ENCODE measurements around the gene TTYH3. TPM values are rescaled to one million over a fixed set of nuclear protein-coding genes. Genes with fewer than 3 reads are reported as not detected.
A peak's percentile ranks its signal among the peaks of the same experiment; 100 is the strongest.
"Not testable (repeated sequence)": the region's sequence is repeated elsewhere in the genome, so short reads cannot be mapped to it uniquely, and the experiment has no call there.

Gene TTYH3
- total RNA-seq, 2 experiments from 2014 or later = 9.7 to 10.2 TPM

- ChIA-PET CTCF (interaction anchor here (0.6 to 2.3 kb wide), 2 partner anchors 44 to 203 kb away, joined by 3 to 10 read pairs; no protein-coding TSS in a partner anchor), POLR2A (no interaction called here)
- Mint-ChIP-seq H3K4me3 (no peak overlapping the region), H3K36me3 (ENCODE audit: low read depth) (no peaks in the 10 kb centered on the region), H3K27ac (no peak overlapping the region), H3K27me3 (peaks cover 23% of the 10 kb centered on the region), H3K4me1 (peaks cover 8% of the 10 kb centered on the region), H3K9me3 (no peaks in the 10 kb centered on the region)
- no peak for DNase-seq
Observed at GRCh38 chr7:2666588-2667250, 34.9 kb downstream of the TTYH3 start.

GRCh38 chr7:2667843-2668242, 36.1 kb downstream of the TTYH3 start:
- Mint-ChIP-seq H3K27ac (no peak overlapping the region), H3K9me3 (no peaks in the 10 kb centered on the region), H3K4me3 (no peak overlapping the region), H3K27me3 (peaks cover 23% of the 10 kb centered on the region), H3K4me1 (peaks cover 8% of the 10 kb centered on the region), H3K36me3 (ENCODE audit: low read depth) (no peaks in the 10 kb centered on the region)
- POLR2A ChIA-PET = no interaction called here
- DNase-seq = no peak
- CTCF ChIA-PET = interaction anchor here (7.3 kb wide), 1 partner anchor 42 kb away, joined by 117 read pairs; no protein-coding TSS in a partner anchor

GRCh38 chr7:2668401-2668800, 36.6 kb downstream of the TTYH3 start:
- POLR2A ChIA-PET = no interaction called here
- no peak overlapping the region for H3K27ac Mint-ChIP-seq

GRCh38 chr7:2670171-2670570, 38.4 kb downstream of the TTYH3 start:
- POLR2A ChIA-PET = interaction anchor here (1.9 kb wide), 1 partner anchor 40 kb away, joined by 18 read pairs; no protein-coding TSS in a partner anchor
- no peak overlapping the region for H3K27ac Mint-ChIP-seq
- DNase-seq = no peak
- peaks cover 32% of the 10 kb centered on the region for H3K27me3 Mint-ChIP-seq
- H3K4me3 Mint-ChIP-seq = no peak overlapping the region
- peaks cover 8% of the 10 kb centered on the region for H3K4me1 Mint-ChIP-seq
- no peaks in the 10 kb centered on the region for H3K36me3 Mint-ChIP-seq (ENCODE audit: low read depth)
- H3K9me3 Mint-ChIP-seq = no peaks in the 10 kb centered on the region
- CTCF ChIA-PET = interaction anchor here (0.6 to 7.3 kb wide), 14 partner anchors 11 to 190 kb away, joined by 3 to 117 read pairs (median 4); no protein-coding TSS in a partner anchor

More at GRCh38 chr7:2668401-2668800, 36.6 kb downstream of the TTYH3 start:
- no peak for DNase-seq
- Mint-ChIP-seq H3K4me3 (no peak overlapping the region), H3K36me3 (ENCODE audit: low read depth) (no peaks in the 10 kb centered on the region), H3K9me3 (no peaks in the 10 kb centered on the region), H3K27me3 (peaks cover 23% of the 10 kb centered on the region), H3K4me1 (peaks cover 8% of the 10 kb centered on the region)
- CTCF ChIA-PET = interaction anchor here (0.9 to 7.3 kb wide), 3 partner anchors 24 to 51 kb away, joined by 4 to 117 read pairs (median 5); no protein-coding TSS in a partner anchor

GRCh38 chr7:2670720-2671391, 39.1 kb downstream of the TTYH3 start:
- Mint-ChIP-seq H3K27ac (no peak overlapping the region), H3K36me3 (ENCODE audit: low read depth) (no peaks in the 10 kb centered on the region), H3K27me3 (peaks cover 32% of the 10 kb centered on the region), H3K4me1 (peaks cover 8% of the 10 kb centered on the region), H3K9me3 (no peaks in the 10 kb centered on the region), H3K4me3 (no peak overlapping the region)
- peak; percentile 71 for DNase-seq
- POLR2A ChIA-PET = interaction anchor here (1.6 to 1.9 kb wide), 2 partner anchors 29 to 39 kb away, joined by 5 to 18 read pairs; no protein-coding TSS in a partner anchor
- CTCF ChIA-PET = interaction anchor here (0.6 to 7.3 kb wide), 16 partner anchors 10 to 190 kb away, joined by 3 to 117 read pairs (median 4); no protein-coding TSS in a partner anchor

- peaks cover 24% of the 10 kb centered on the region for H3K27me3 Mint-ChIP-seq
Observed at GRCh38 chr7:2673214-2673613, 41.4 kb downstream of the TTYH3 start.

GRCh38 chr7:2673934-2674333, 42.1 kb downstream of the TTYH3 start:
- Mint-ChIP-seq H3K9me3 (no peaks in the 10 kb centered on the region), H3K4me1 (peaks cover 8% of the 10 kb centered on the region), H3K27me3 (peaks cover 22% of the 10 kb centered on the region), H3K4me3 (no peak overlapping the region), H3K27ac (no peak overlapping the region), H3K36me3 (ENCODE audit: low read depth) (no peaks in the 10 kb centered on the region)
- no peak for DNase-seq
- ChIA-PET POLR2A (no interaction called here), CTCF (interaction anchor here (0.7 to 7.3 kb wide), 2 partner anchors 8 to 36 kb away, joined by 3 to 117 read pairs; no protein-coding TSS in a partner anchor)

More at GRCh38 chr7:2673214-2673613, 41.4 kb downstream of the TTYH3 start:
- CTCF ChIA-PET = interaction anchor here (0.7 to 7.3 kb wide), 4 partner anchors 9 to 64 kb away, joined by 3 to 117 read pairs (median 12); no protein-coding TSS in a partner anchor
- H3K36me3 Mint-ChIP-seq (ENCODE audit: low read depth); DNase-seq; H3K27ac Mint-ChIP-seq; POLR2A ChIA-PET; H3K4me1 Mint-ChIP-seq; H3K4me3 Mint-ChIP-seq; H3K9me3 Mint-ChIP-seq: not testable (repeated sequence)

GRCh38 chr7:2675256-2675764, 43.5 kb downstream of the TTYH3 start:
- Mint-ChIP-seq H3K36me3 (ENCODE audit: low read depth) (no peaks in the 10 kb centered on the region), H3K27ac (no peak overlapping the region), H3K9me3 (no peaks in the 10 kb centered on the region), H3K27me3 (peaks cover 15% of the 10 kb centered on the region), H3K4me3 (no peak overlapping the region), H3K4me1 (peaks cover 5% of the 10 kb centered on the region)
- ChIA-PET CTCF (no interaction called here), POLR2A (no interaction called here)
- no peak for DNase-seq

GRCh38 chr7:2676576-2676975, 44.8 kb downstream of the TTYH3 start:
- CTCF ChIA-PET; H3K4me1 Mint-ChIP-seq; H3K4me3 Mint-ChIP-seq; DNase-seq; H3K9me3 Mint-ChIP-seq; H3K27me3 Mint-ChIP-seq; H3K36me3 Mint-ChIP-seq (ENCODE audit: low read depth); POLR2A ChIA-PET; H3K27ac Mint-ChIP-seq: not testable (repeated sequence)

- DNase-seq; H3K9me3 Mint-ChIP-seq; H3K4me1 Mint-ChIP-seq; H3K4me3 Mint-ChIP-seq; CTCF ChIA-PET; POLR2A ChIA-PET; H3K27ac Mint-ChIP-seq; H3K36me3 Mint-ChIP-seq (ENCODE audit: low read depth): not testable (repeated sequence)
- H3K27me3 Mint-ChIP-seq = peaks cover 17% of the 10 kb centered on the region
Observed at GRCh38 chr7:2678454-2678853, 46.7 kb downstream of the TTYH3 start.

GRCh38 chr7:2679135-2680127, 47.6 kb downstream of the TTYH3 start:
- CTCF ChIA-PET = interaction anchor here (0.8 to 8.6 kb wide), 2 partner anchors 31 to 199 kb away, joined by 4 to 53 read pairs; no protein-coding TSS in a partner anchor
- POLR2A ChIA-PET; H3K4me1 Mint-ChIP-seq; H3K9me3 Mint-ChIP-seq; DNase-seq; H3K4me3 Mint-ChIP-seq; H3K27ac Mint-ChIP-seq; H3K36me3 Mint-ChIP-seq (ENCODE audit: low read depth): not testable (repeated sequence)
- H3K27me3 Mint-ChIP-seq = peaks cover 11% of the 10 kb centered on the region

GRCh38 chr7:2680256-2680655, 48.5 kb downstream of the TTYH3 start:
- POLR2A ChIA-PET = interaction anchor here (2.0 kb wide), 1 partner anchor 229 kb away, joined by 5 read pairs; no protein-coding TSS in a partner anchor
- Mint-ChIP-seq H3K9me3 (no peaks in the 10 kb centered on the region), H3K4me1 (no peaks in the 10 kb centered on the region), H3K36me3 (ENCODE audit: low read depth) (no peaks in the 10 kb centered on the region), H3K4me3 (no peak overlapping the region), H3K27ac (no peak overlapping the region), H3K27me3 (peaks cover 10% of the 10 kb centered on the region)
- DNase-seq = no peak
- CTCF ChIA-PET = interaction anchor here (0.6 to 8.6 kb wide), 5 partner anchors 10 to 213 kb away, joined by 3 to 53 read pairs (median 3); partner anchors contain the start of gene GRIFIN

Measured in activated CD4-positive, alpha-beta memory T cell treated with anti-CD3 and anti-CD28 coated beads, Interleukin-2, amount 10 ng/mL, durations not matched to agents 7 days and 5 days (primary cell).